HCT116 (cell line): ENCODE measurements around the gene RARS1.

ENCODE experiments used
- EZH2phosphoT487 ChIP-seq: fragments of 200-600 bp; IDR thresholded peaks from 2 replicates; pipeline ENCODE4 v1.6.1; 2018; ENCODE audit warnings: antibody characterized with exemption, borderline replicate concordance
- POLR2A ChIP-seq: IDR thresholded peaks from 2 replicates; pipeline ENCODE4 v1.7.0; 2011; ENCODE audit warnings: borderline replicate concordance; ENCODE audit not compliant: insufficient read depth, insufficient read length; ENCODE audit errors: extremely low read depth
- SRF ChIP-seq: IDR thresholded peaks from 2 replicates; pipeline ENCODE4 v1.6.1; 2012; ENCODE audit warnings: low read depth
- TF ChIP-seq, protein P1 (sequence below), 3 experiments: fragments of 200-600 bp in 1 of 3; sonication (generic) in 1 of 3; IDR thresholded peaks in 2 of 3; conservative IDR thresholded peaks in 1 of 3; 2 replicates each; pipeline ENCODE4 v1.5.1; 2012 to 2017; ENCODE audit warnings: low read depth in 2 of 3, low read length in 2 of 3, antibody characterized with exemption in 1 of 3, borderline replicate concordance in 1 of 3, control low read depth in 1 of 3, mild to moderate bottlenecking in 1 of 3, mixed read lengths in 1 of 3, mixed run types in 1 of 3, moderate library complexity in 1 of 3; ENCODE audit not compliant: insufficient read depth in 1 of 3

DNA sequence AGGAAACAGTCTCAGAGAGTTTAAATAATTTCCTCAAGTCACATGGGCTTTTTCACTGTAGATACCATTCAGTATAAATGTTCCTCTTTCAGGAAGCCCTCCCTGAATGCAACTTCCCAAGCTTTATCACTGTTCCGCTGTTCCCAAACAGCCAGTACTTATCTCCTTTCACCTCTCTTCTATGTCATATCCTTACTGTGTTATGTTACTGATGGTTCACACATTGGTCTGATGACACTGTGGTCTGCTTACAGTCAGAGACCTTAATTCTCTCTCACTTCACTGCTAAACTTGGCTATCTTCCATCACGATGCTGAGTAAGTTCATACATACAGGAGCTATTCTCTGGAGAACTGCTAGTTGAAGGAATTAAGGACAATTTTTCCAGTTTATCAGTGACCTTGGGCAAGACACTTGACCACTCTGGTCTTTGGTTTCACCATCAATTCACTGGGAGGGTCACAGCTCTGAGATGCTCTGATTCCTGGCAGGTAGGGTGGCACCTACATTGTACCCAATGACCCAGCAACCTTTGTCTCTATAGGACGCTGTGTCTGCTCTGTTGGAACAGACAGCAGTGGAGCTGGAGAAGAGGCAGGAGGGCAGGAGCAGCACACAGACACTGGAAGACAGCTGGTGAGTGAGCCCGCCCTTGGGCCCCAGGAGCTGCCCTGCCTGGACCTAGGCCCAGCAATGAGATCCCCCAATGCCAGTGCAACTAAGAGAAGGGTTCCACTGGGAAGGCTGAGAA lies 42.1 kb upstream of the RARS1 start:
- TF ChIP-seq POLR2A = no peak
- TF ChIP-seq, protein P1, sequence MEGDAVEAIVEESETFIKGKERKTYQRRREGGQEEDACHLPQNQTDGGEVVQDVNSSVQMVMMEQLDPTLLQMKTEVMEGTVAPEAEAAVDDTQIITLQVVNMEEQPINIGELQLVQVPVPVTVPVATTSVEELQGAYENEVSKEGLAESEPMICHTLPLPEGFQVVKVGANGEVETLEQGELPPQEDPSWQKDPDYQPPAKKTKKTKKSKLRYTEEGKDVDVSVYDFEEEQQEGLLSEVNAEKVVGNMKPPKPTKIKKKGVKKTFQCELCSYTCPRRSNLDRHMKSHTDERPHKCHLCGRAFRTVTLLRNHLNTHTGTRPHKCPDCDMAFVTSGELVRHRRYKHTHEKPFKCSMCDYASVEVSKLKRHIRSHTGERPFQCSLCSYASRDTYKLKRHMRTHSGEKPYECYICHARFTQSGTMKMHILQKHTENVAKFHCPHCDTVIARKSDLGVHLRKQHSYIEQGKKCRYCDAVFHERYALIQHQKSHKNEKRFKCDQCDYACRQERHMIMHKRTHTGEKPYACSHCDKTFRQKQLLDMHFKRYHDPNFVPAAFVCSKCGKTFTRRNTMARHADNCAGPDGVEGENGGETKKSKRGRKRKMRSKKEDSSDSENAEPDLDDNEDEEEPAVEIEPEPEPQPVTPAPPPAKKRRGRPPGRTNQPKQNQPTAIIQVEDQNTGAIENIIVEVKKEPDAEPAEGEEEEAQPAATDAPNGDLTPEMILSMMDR (IDR thresholded peaks at IDR 0.05 in 2 of 3, conservative IDR thresholded peaks at IDR 0.05 in 1 of 3; ENCODE audit: borderline replicate concordance in 1 of 3, insufficient read depth in 1 of 3, low read depth in 2 of 3, low read length in 2 of 3) = no peak
- TF ChIP-seq SRF = no peak
- TF ChIP-seq EZH2phosphoT487 = no peak
